ENCODE results near the gene ASIC1. TPM values are rescaled to one million over a fixed set of nuclear protein-coding genes. Genes with fewer than 3 reads are reported as not detected.

Gene ASIC1
- total RNA-seq, 1 donor from 2014 or later = not detected

GRCh38 chr12:50038336-50038735, 19.1 kb upstream of the ASIC1 start:
- Histone ChIP-seq H3K27ac (no peak overlapping the region), H3K9me3 (no peaks in the 10 kb centered on the region), H3K4me3 (no peak overlapping the region), H3K27me3 (no peaks in the 10 kb centered on the region), H3K36me3 (no peaks in the 10 kb centered on the region), H3K4me1 (no peaks in the 10 kb centered on the region)
- no peak for DNase-seq (ENCODE audit: low spot score in 2 of 2)
- no peak for TF ChIP-seq CTCF (IDR thresholded peaks at IDR 0.05)
- intact Hi-C loops (cut with DNase I) = no loop called here

GRCh38 chr12:50039151-50039835, 18.1 kb upstream of the ASIC1 start:
- TF ChIP-seq CTCF (IDR thresholded peaks at IDR 0.05) = peak; percentile 69 to 82 (median 81)

GRCh38 chr12:50040657-50041056, 16.7 kb upstream of the ASIC1 start:
- Histone ChIP-seq H3K4me3 (no peak overlapping the region), H3K27ac (no peak overlapping the region), H3K27me3 (no peaks in the 10 kb centered on the region), H3K4me1 (no peaks in the 10 kb centered on the region), H3K36me3 (no peaks in the 10 kb centered on the region), H3K9me3 (no peaks in the 10 kb centered on the region)
- no peak for DNase-seq (ENCODE audit: low spot score in 2 of 2)
- no peak for TF ChIP-seq CTCF (IDR thresholded peaks at IDR 0.05)
- intact Hi-C loops (cut with DNase I) = no loop called here

More at GRCh38 chr12:50039151-50039835, 18.1 kb upstream of the ASIC1 start:
- Histone ChIP-seq H3K36me3 (no peaks in the 10 kb centered on the region), H3K9me3 (no peaks in the 10 kb centered on the region), H3K27ac (no peak overlapping the region), H3K4me1 (no peaks in the 10 kb centered on the region), H3K27me3 (no peaks in the 10 kb centered on the region), H3K4me3 (no peak overlapping the region)
- intact Hi-C loops (cut with DNase I) = loop anchor here (1.0 kb wide), 1 partner anchor 31 kb away; no protein-coding TSS in a partner anchor
- peak in 1 of 2 donors; percentile 87 for DNase-seq (ENCODE audit: low spot score in 2 of 2)

GRCh38 chr12:50041062-50041860, 16.1 kb upstream of the ASIC1 start:
- H3K27ac ChIP-seq = no peak overlapping the region

GRCh38 chr12:50041962-50042361, 15.4 kb upstream of the ASIC1 start:
- Histone ChIP-seq H3K27me3 (no peaks in the 10 kb centered on the region), H3K27ac (no peak overlapping the region), H3K4me1 (no peaks in the 10 kb centered on the region), H3K36me3 (no peaks in the 10 kb centered on the region), H3K9me3 (no peaks in the 10 kb centered on the region), H3K4me3 (no peak overlapping the region)
- no peak for DNase-seq (ENCODE audit: low spot score in 2 of 2)
- intact Hi-C loops (cut with DNase I) = no loop called here
- TF ChIP-seq CTCF (IDR thresholded peaks at IDR 0.05) = no peak

More at GRCh38 chr12:50041062-50041860, 16.1 kb upstream of the ASIC1 start:
- no peak for TF ChIP-seq CTCF (IDR thresholded peaks at IDR 0.05)
- intact Hi-C loops (cut with DNase I) = no loop called here
- Histone ChIP-seq H3K36me3 (no peaks in the 10 kb centered on the region), H3K4me3 (no peak overlapping the region), H3K4me1 (no peaks in the 10 kb centered on the region), H3K27me3 (no peaks in the 10 kb centered on the region), H3K9me3 (no peaks in the 10 kb centered on the region)
- DNase-seq (ENCODE audit: low spot score in 2 of 2) = no peak

Measured in ascending aorta (tissue), 2 donors.